Measurements from ENCODE around the gene RAD17.
"Not testable (repeated sequence)": the region's sequence is repeated elsewhere in the genome, so short reads cannot be mapped to it uniquely, and the experiment has no call there.

Gene RAD17

GRCh38 chr5:69404659-69405330 lies 35.2 kb downstream of the RAD17 start:
- DNase-seq, result no peak

- peak; percentile 41 for DNase-seq
Observed at GRCh38 chr5:69414885-69415583, 45.4 kb downstream of the RAD17 start, which contains the start of gene MARVELD2. Gene MARVELD2 (plus strand): TSS chr5:69415116. CDS start chr5:69419386, 4,270 bp downstream.

GRCh38 chr5:69415584-69415958 lies 46.0 kb downstream of the RAD17 start:
- DNase-seq, result no peak

- DNase-seq, result no peak
Observed at GRCh38 chr5:69416180-69416579, 46.6 kb downstream of the RAD17 start.

GRCh38 chr5:69416699-69417098 lies 47.1 kb downstream of the RAD17 start:
- no peak for DNase-seq

GRCh38 chr5:69418554-69418953 lies 48.9 kb downstream of the RAD17 start:
- DNase-seq, result no peak

GRCh38 chr5:69431424-69432303 lies 62.0 kb downstream of the RAD17 start:
- no peak for DNase-seq

- DNase-seq, result no peak
Observed at GRCh38 chr5:69432412-69433206, 63.0 kb downstream of the RAD17 start.

- not testable (repeated sequence) for DNase-seq
Observed at GRCh38 chr5:69435276-69435884, 65.8 kb downstream of the RAD17 start.

GRCh38 chr5:69444127-69444754 lies 74.6 kb downstream of the RAD17 start:
- DNase-seq, result no peak

- no peak for DNase-seq
Observed at GRCh38 chr5:69449511-69449910, 79.9 kb downstream of the RAD17 start.

- DNase-seq, result no peak
Observed at GRCh38 chr5:69450116-69450515, 80.5 kb downstream of the RAD17 start.

GRCh38 chr5:69450527-69450926 lies 80.9 kb downstream of the RAD17 start:
- not testable (repeated sequence) for DNase-seq

- DNase-seq, result no peak
Observed at GRCh38 chr5:69451941-69452647, 82.5 kb downstream of the RAD17 start.

- DNase-seq, result not testable (repeated sequence)
Observed at GRCh38 chr5:69453487-69453886, 83.9 kb downstream of the RAD17 start.

GRCh38 chr5:69454460-69455249 lies 85.0 kb downstream of the RAD17 start:
- no peak for DNase-seq

GRCh38 chr5:69455428-69455988 lies 85.9 kb downstream of the RAD17 start:
- DNase-seq, result not testable (repeated sequence)

- no peak for DNase-seq
Observed at GRCh38 chr5:69462170-69462569, 92.6 kb downstream of the RAD17 start.
